ENCODE results near the gene CDK15.
"Not testable (repeated sequence)": the region's sequence is repeated elsewhere in the genome, so short reads cannot be mapped to it uniquely, and the experiment has no call there.

The CDK15 gene

DNA sequence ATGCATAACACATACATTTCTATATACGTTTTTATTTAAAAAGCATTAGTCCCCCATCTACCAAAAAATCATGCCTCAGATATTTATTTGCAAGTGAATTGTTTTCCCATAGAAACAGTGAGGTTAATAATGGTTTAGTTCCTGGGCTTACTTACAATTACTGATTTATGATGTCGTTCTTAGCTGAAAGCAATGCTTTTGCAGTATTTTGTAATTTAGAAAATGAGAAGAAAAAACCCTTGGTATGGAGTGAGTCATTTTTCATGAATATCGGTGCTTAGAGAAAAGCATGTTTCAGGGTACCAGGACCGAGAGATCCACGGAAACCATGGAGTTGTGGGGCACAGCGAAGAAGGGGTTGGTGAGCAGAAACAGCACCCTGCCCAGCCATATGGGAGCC, 12.0 kb upstream of the CDK15 start:
- Histone ChIP-seq H3K4me1 (ENCODE audit: control insufficient read depth, insufficient read depth, low read length) (no peaks in the 10 kb centered on the region), H3K27ac (ENCODE audit: low read depth, low read length) (no peak overlapping the region), H3K27me3 (ENCODE audit: control insufficient read depth, insufficient read depth, low read length) (no peaks in the 10 kb centered on the region), H3K4me3 (ENCODE audit: low read length) (no peak overlapping the region), H3K36me3 (ENCODE audit: control insufficient read depth, insufficient read depth, low read length) (no peaks in the 10 kb centered on the region), H3K9ac (ENCODE audit: low read length) (no peak overlapping the region)

- Histone ChIP-seq H3K27ac (ENCODE audit: low read depth, low read length) (no peak overlapping the region), H3K36me3 (ENCODE audit: control insufficient read depth, insufficient read depth, low read length) (no peaks in the 10 kb centered on the region), H3K4me3 (ENCODE audit: low read length) (no peak overlapping the region), H3K27me3 (ENCODE audit: control insufficient read depth, insufficient read depth, low read length) (no peaks in the 10 kb centered on the region), H3K4me1 (ENCODE audit: control insufficient read depth, insufficient read depth, low read length) (no peaks in the 10 kb centered on the region), H3K9ac (ENCODE audit: low read length) (no peak overlapping the region)
Measured at GRCh38 chr2:201795607-201796477, 10.5 kb upstream of the CDK15 start.

DNA sequence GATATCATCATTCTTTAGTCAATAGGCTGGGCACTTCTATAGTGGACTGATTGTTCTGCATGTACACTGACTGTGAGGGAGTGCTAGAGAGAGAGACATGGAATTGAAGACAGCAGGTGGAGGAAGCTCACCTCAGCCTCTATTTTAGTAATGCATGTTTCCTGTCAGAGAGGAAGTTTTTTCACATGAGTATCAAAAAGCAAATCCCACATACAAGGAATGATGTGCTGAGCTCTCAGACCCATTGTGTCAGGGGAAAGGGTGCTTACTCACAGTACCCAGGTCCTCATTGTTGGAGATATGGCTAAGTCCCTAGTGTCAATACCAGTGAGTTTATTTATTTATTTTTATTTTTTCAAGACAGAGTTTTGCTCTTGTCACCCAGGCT, 9.9 kb upstream of the CDK15 start:
- no peak overlapping the region for H3K4me3 ChIP-seq (ENCODE audit: low read length)
- no peaks in the 10 kb centered on the region for H3K4me1 ChIP-seq (ENCODE audit: control insufficient read depth, insufficient read depth, low read length)
- no peaks in the 10 kb centered on the region for H3K36me3 ChIP-seq (ENCODE audit: control insufficient read depth, insufficient read depth, low read length)
- H3K9ac ChIP-seq (ENCODE audit: low read length), result no peak overlapping the region
- no peak overlapping the region for H3K27ac ChIP-seq (ENCODE audit: low read depth, low read length)
- H3K27me3 ChIP-seq (ENCODE audit: control insufficient read depth, insufficient read depth, low read length), result no peaks in the 10 kb centered on the region

- Histone ChIP-seq H3K9ac (ENCODE audit: low read length) (no peak overlapping the region), H3K27ac (ENCODE audit: low read depth, low read length) (no peak overlapping the region), H3K36me3 (ENCODE audit: control insufficient read depth, insufficient read depth, low read length) (no peaks in the 10 kb centered on the region), H3K4me1 (ENCODE audit: control insufficient read depth, insufficient read depth, low read length) (no peaks in the 10 kb centered on the region), H3K4me3 (ENCODE audit: low read length) (no peak overlapping the region), H3K27me3 (ENCODE audit: control insufficient read depth, insufficient read depth, low read length) (no peaks in the 10 kb centered on the region)
Measured at GRCh38 chr2:201797175-201797840, 9.0 kb upstream of the CDK15 start.

DNA sequence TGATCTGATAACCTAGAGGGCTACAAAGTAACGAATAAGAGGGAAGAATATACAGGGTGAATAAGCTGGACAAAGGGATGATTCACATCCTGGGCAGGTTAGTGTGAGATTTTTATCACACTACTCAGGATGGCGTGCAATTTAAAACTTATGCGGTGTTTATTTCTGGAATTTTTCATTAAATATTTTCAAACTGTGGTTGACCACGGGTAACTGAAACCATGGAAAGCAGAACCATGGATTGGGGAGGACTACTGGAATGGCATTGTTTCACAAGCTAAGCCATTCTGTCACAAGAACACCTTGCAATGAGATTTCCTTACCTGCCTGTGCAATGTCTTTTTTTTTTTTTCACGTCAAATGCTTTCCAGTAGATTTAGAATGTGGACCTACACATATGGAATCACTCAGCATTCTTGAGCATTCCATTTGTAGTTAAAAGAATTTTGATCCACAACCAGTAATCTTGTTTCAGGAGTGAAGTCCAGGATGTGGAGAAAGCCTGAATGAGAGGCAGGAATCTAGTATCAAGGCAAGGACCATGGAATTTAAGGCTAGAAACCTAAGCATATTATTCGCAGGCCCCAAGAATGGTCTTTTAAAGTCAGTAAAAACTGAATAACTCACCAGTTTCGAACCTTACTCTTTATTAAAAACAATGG, 8.0 kb upstream of the CDK15 start:
- Histone ChIP-seq H3K9ac (ENCODE audit: low read length) (no peak overlapping the region), H3K4me3 (ENCODE audit: low read length) (no peak overlapping the region), H3K36me3 (ENCODE audit: control insufficient read depth, insufficient read depth, low read length) (no peaks in the 10 kb centered on the region), H3K4me1 (ENCODE audit: control insufficient read depth, insufficient read depth, low read length) (no peaks in the 10 kb centered on the region), H3K27me3 (ENCODE audit: control insufficient read depth, insufficient read depth, low read length) (no peaks in the 10 kb centered on the region), H3K27ac (ENCODE audit: low read depth, low read length) (no peak overlapping the region)

DNA sequence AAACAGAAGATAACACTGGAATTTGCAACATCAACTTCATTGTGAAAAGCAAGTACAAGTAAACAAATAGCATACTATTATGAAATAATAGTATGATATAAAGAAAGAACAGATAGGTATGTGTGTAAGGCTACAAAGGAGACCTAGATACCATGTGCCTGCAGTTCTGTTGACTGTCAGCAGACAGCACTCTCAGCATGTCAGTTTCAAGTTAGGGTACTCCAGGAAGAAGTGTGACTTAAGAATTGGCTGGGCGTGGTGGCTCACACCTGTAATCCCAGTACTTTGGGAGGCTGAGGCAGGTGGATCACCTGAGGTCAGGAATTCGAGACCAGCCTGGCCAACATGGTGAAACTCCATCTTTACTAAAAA, 7.4 kb upstream of the CDK15 start:
- H3K4me1 ChIP-seq (ENCODE audit: control insufficient read depth, insufficient read depth, low read length); H3K27me3 ChIP-seq (ENCODE audit: control insufficient read depth, insufficient read depth, low read length); H3K9ac ChIP-seq (ENCODE audit: low read length); H3K36me3 ChIP-seq (ENCODE audit: control insufficient read depth, insufficient read depth, low read length); H3K4me3 ChIP-seq (ENCODE audit: low read length); H3K27ac ChIP-seq (ENCODE audit: low read depth, low read length): not testable (repeated sequence)

GRCh38 chr2:201807452-201807999, 1.2 kb downstream of the CDK15 start:
- no peak overlapping the region for H3K4me3 ChIP-seq (ENCODE audit: low read length)
- no peaks in the 10 kb centered on the region for H3K4me1 ChIP-seq (ENCODE audit: control insufficient read depth, insufficient read depth, low read length)
- H3K27ac ChIP-seq (ENCODE audit: low read depth, low read length), result no peak overlapping the region
- H3K36me3 ChIP-seq (ENCODE audit: control insufficient read depth, insufficient read depth, low read length), result no peaks in the 10 kb centered on the region
- H3K27me3 ChIP-seq (ENCODE audit: control insufficient read depth, insufficient read depth, low read length), result no peaks in the 10 kb centered on the region
- no peak overlapping the region for H3K9ac ChIP-seq (ENCODE audit: low read length)

- no peaks in the 10 kb centered on the region for H3K27me3 ChIP-seq (ENCODE audit: control insufficient read depth, insufficient read depth, low read length)
- H3K9ac ChIP-seq (ENCODE audit: low read length), result no peak overlapping the region
- no peak overlapping the region for H3K27ac ChIP-seq (ENCODE audit: low read depth, low read length)
- no peaks in the 10 kb centered on the region for H3K4me1 ChIP-seq (ENCODE audit: control insufficient read depth, insufficient read depth, low read length)
- H3K4me3 ChIP-seq (ENCODE audit: low read length), result no peak overlapping the region
- H3K36me3 ChIP-seq (ENCODE audit: control insufficient read depth, insufficient read depth, low read length), result no peaks in the 10 kb centered on the region
Measured at GRCh38 chr2:201808027-201808426, 1.7 kb downstream of the CDK15 start.

GRCh38 chr2:201809633-201810032, 3.3 kb downstream of the CDK15 start:
- Histone ChIP-seq H3K27me3 (ENCODE audit: control insufficient read depth, insufficient read depth, low read length) (no peaks in the 10 kb centered on the region), H3K4me1 (ENCODE audit: control insufficient read depth, insufficient read depth, low read length) (no peaks in the 10 kb centered on the region), H3K27ac (ENCODE audit: low read depth, low read length) (no peak overlapping the region), H3K36me3 (ENCODE audit: control insufficient read depth, insufficient read depth, low read length) (no peaks in the 10 kb centered on the region), H3K4me3 (ENCODE audit: low read length) (no peak overlapping the region), H3K9ac (ENCODE audit: low read length) (no peak overlapping the region)

- H3K27ac ChIP-seq (ENCODE audit: low read depth, low read length); H3K27me3 ChIP-seq (ENCODE audit: control insufficient read depth, insufficient read depth, low read length); H3K4me3 ChIP-seq (ENCODE audit: low read length); H3K9ac ChIP-seq (ENCODE audit: low read length); H3K36me3 ChIP-seq (ENCODE audit: control insufficient read depth, insufficient read depth, low read length); H3K4me1 ChIP-seq (ENCODE audit: control insufficient read depth, insufficient read depth, low read length): not testable (repeated sequence)
Measured at GRCh38 chr2:201810604-201811003, 4.3 kb downstream of the CDK15 start.

DNA sequence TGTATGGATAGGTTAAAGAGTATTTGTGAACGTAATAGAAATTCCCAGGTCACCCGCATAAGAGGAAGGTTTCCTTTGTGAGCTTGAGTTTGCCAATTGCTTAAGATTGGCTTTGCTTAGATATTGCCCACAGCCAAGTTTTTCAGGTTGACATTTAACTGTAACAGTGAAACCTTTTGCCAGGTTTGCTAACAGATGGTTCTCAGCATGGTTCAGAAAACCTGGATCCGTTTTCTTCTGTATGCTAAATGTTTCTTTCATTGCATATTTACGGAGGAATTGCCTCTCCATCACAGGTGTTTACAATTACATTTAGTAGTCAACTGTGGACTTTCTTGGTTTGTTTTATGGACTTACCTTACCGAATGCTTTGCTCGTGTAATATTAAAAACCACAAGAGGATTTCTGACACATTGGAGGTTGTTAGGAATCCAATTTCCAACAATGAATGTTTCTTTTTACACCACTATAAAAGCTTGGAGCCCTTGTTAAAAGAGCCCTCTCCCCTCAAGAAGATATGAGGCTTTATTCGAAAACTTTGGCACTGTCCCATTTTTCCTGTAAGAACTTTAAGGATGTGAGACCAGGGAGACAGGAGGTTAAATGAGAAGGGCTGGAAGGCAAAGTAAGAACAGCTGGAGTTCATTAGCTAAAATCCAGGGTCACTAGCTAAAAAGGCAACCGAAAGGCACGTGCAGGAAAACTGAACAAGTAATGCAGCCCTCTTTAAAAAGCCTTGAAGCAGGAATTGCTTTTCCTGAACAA, 7.8 kb downstream of the CDK15 start:
- H3K4me3 ChIP-seq (ENCODE audit: low read length), result no peak overlapping the region

More for the DNA sequence above, 7.8 kb downstream of the CDK15 start:
- Histone ChIP-seq H3K36me3 (ENCODE audit: control insufficient read depth, insufficient read depth, low read length) (no peaks in the 10 kb centered on the region), H3K4me1 (ENCODE audit: control insufficient read depth, insufficient read depth, low read length) (no peaks in the 10 kb centered on the region), H3K27me3 (ENCODE audit: control insufficient read depth, insufficient read depth, low read length) (peaks cover 2% of the 10 kb centered on the region), H3K27ac (ENCODE audit: low read depth, low read length) (no peak overlapping the region), H3K9ac (ENCODE audit: low read length) (no peak overlapping the region)

All from rectal smooth muscle tissue (tissue), 1 donor.